H7 (cell line): ENCODE results near the gene NELFB. TPM values are rescaled to one million over a fixed set of nuclear protein-coding genes. Genes with fewer than 3 reads are reported as not detected.

Source experiments
- DNase-seq: peaks from one replicate; pipeline ENCODE4 v3.0.0; 2012
- H3K27me3 ChIP-seq: 2 replicates; pipeline ENCODE4 v1.6.0; 2011; ENCODE audit warnings: mild to moderate bottlenecking, low read length; ENCODE audit not compliant: control insufficient read depth, insufficient read depth
- H3K36me3 ChIP-seq: replicated peaks from 2 replicates; pipeline ENCODE4 v1.5.1; 2011; ENCODE audit warnings: low read length; ENCODE audit not compliant: control insufficient read depth, insufficient read depth
- H3K4me3 ChIP-seq: 2 replicates; pipeline ENCODE4 v1.5.1; 2011; ENCODE audit warnings: low read depth, mild to moderate bottlenecking, control low read depth, low read length, moderate library complexity; ENCODE audit not compliant: insufficient read depth
- total RNA-seq: library from RNA; depleted of rRNA; stranded (reverse); fragments of >200 nt; shearing (Covaris generic); gene quantifications from 2 replicates; pipeline ENCODE4 v1.2.3, GENCODE V29; 2014; rRNA removed

NELFB gene
- total RNA-seq, 1 experiment from 2014 or later: 121 TPM

- DNase-seq: peak; percentile 67
- Histone ChIP-seq H3K36me3 (no peaks in the 10 kb centered on the region), H3K4me3 (no peak overlapping the region), H3K27me3 (no peaks in the 10 kb centered on the region)
These were observed 62.8 kb downstream of the NELFB start for GRCh38 chr9:137317718-137318511.

- Histone ChIP-seq H3K36me3 (no peaks in the 10 kb centered on the region), H3K4me3 (no peak overlapping the region), H3K27me3 (no peaks in the 10 kb centered on the region)
- peak; percentile 65 for DNase-seq
These were observed 63.5 kb downstream of the NELFB start for GRCh38 chr9:137318602-137319001.

GRCh38 chr9:137319011-137319738 lies 64.0 kb downstream of the NELFB start:
- Histone ChIP-seq H3K36me3 (no peaks in the 10 kb centered on the region), H3K27me3 (no peaks in the 10 kb centered on the region), H3K4me3 (no peak overlapping the region)
- peak; percentile 89 for DNase-seq

- Histone ChIP-seq H3K36me3 (no peaks in the 10 kb centered on the region), H3K4me3 (no peak overlapping the region), H3K27me3 (no peaks in the 10 kb centered on the region)
- peak; percentile 62 for DNase-seq
These were observed 64.8 kb downstream of the NELFB start for GRCh38 chr9:137319739-137320551.

- Histone ChIP-seq H3K36me3 (no peaks in the 10 kb centered on the region), H3K27me3 (no peaks in the 10 kb centered on the region), H3K4me3 (no peak overlapping the region)
- peak; percentile 86 for DNase-seq
These were observed 65.6 kb downstream of the NELFB start for GRCh38 chr9:137320555-137321384.

GRCh38 chr9:137321726-137322361 lies 66.7 kb downstream of the NELFB start:
- DNase-seq: peak; percentile 50
- H3K27me3 ChIP-seq: no peaks in the 10 kb centered on the region
- H3K4me3 ChIP-seq: no peak overlapping the region
- H3K36me3 ChIP-seq: no peaks in the 10 kb centered on the region

Other genes with a start within 250 kb of the NELFB start
- 6.8 and 10.4 TPM in 2 replicates for gene ABCA2, start 227.1 kb upstream of the NELFB start, total RNA-seq
- gene FUT7, start 223.2 kb upstream of the NELFB start, total RNA-seq: not detected in 2 replicates
- 10.1 and 25.1 TPM in 2 replicates for gene NPDC1, start 209.2 kb upstream of the NELFB start, total RNA-seq
- not detected in 2 replicates for gene ENTPD2, start 201.3 kb upstream of the NELFB start, total RNA-seq
- 59.7 and 59.9 TPM in 2 replicates for gene SAPCD2, start 184.8 kb upstream of the NELFB start, total RNA-seq
- gene UAP1L1, start 177.8 kb upstream of the NELFB start, total RNA-seq: 9.0 and 14.9 TPM in 2 replicates
- gene MAN1B1, start 168.3 kb upstream of the NELFB start, total RNA-seq: 70.5 and 70.9 TPM in 2 replicates
- gene DPP7, start 140.6 kb upstream of the NELFB start, total RNA-seq: 15.8 and 18.2 TPM in 2 replicates
- gene GRIN1, start 116.2 kb upstream of the NELFB start, total RNA-seq: 0.33 and 0.52 TPM in 2 replicates
- 0.59 and 0.67 TPM in 2 replicates for gene LRRC26, start 85.3 kb upstream of the NELFB start, total RNA-seq
- not detected in 2 replicates for gene TMEM210, start 83.3 kb upstream of the NELFB start, total RNA-seq
- 26.2 and 37.0 TPM in 2 replicates for gene ANAPC2, start 66.8 kb upstream of the NELFB start, total RNA-seq
- 109 and 143 TPM in 2 replicates for gene SSNA1, start 66.7 kb upstream of the NELFB start, total RNA-seq
- gene TPRN, start 54.6 kb upstream of the NELFB start, total RNA-seq: 19.3 and 23.3 TPM in 2 replicates
- gene TMEM203, start 49.7 kb upstream of the NELFB start, total RNA-seq: 59.1 and 62.3 TPM in 2 replicates
- gene NDOR1, start 49.6 kb upstream of the NELFB start, total RNA-seq: 22.2 and 22.7 TPM in 2 replicates
- 1.0 TPM in 2 replicates for gene RNF208, start 33.1 kb upstream of the NELFB start, total RNA-seq
- gene CYSRT1, start 30.2 kb upstream of the NELFB start, total RNA-seq: 0.83 and 2.9 TPM in 2 replicates
- gene RNF224, start 27.8 kb upstream of the NELFB start, total RNA-seq: not detected in 2 replicates
- gene SLC34A3, start 24.4 kb upstream of the NELFB start, total RNA-seq: 0.03 TPM in 1 of 2 replicates, not detected in the other
- gene TUBB4B, start 14.0 kb upstream of the NELFB start, total RNA-seq: 238 and 257 TPM in 2 replicates
- not detected in 2 replicates for gene STPG3, start 4.0 kb upstream of the NELFB start, total RNA-seq
- 21.3 and 23.2 TPM in 2 replicates for gene TOR4A, start 22.4 kb downstream of the NELFB start, total RNA-seq
- 27.7 and 34.8 TPM in 2 replicates for gene NRARP, start 46.9 kb downstream of the NELFB start, total RNA-seq
- gene EXD3, start 167.8 kb downstream of the NELFB start, total RNA-seq: 7.0 and 15.7 TPM in 2 replicates
- gene NOXA1, start 168.1 kb downstream of the NELFB start, total RNA-seq: 0.78 and 1.0 TPM in 2 replicates
- gene ENTPD8, start 186.0 kb downstream of the NELFB start, total RNA-seq: 0.55 and 0.76 TPM in 2 replicates
- 37.9 and 39.0 TPM in 2 replicates for gene NSMF, start 204.0 kb downstream of the NELFB start, total RNA-seq